ENCODE results near the gene DUSP8.

DUSP8 gene

GRCh38 chr11:1574238-1574932 lies 2.3 kb upstream of the DUSP8 start:
- H3K4me1 ChIP-seq (ENCODE audit: low read length) = peaks cover 13% of the 10 kb centered on the region
- H3K27ac ChIP-seq (ENCODE audit: low read length) = no peak overlapping the region
- H3K27me3 ChIP-seq (ENCODE audit: low read depth, low read length) = peaks cover 22% of the 10 kb centered on the region
- peak overlapping the region; percentile 93 for H3K4me3 ChIP-seq (ENCODE audit: low read length)
- H3K9me3 ChIP-seq (ENCODE audit: insufficient read depth, low read length) = no peaks in the 10 kb centered on the region; the same call in 1 of the 2 replicates
- peak overlapping the region; percentile 98 for H3K4me2 ChIP-seq (ENCODE audit: low read length)
- H3K79me2 ChIP-seq (ENCODE audit: low read length) = 0 out of 2 replicates have a peak, but pooled peaks cover 5% of the 10 kb centered on the region
- TF ChIP-seq CTCF (IDR thresholded peaks at IDR 0.05; ENCODE audit: low read depth, low read length) (peak; percentile 61), EZH2phosphoT487 (IDR thresholded peaks at IDR 0.05; ENCODE audit: low read depth) (no peak)
- peaks cover 13% of the 10 kb centered on the region for H4K20me1 ChIP-seq (ENCODE audit: insufficient read depth, low read length)
- H3K36me3 ChIP-seq (replicated peaks; ENCODE audit: low read depth, low read length) = no peaks in the 10 kb centered on the region
- no peak overlapping the region for H2AFZ ChIP-seq (ENCODE audit: low read depth, low read length)
- H3K9ac ChIP-seq (ENCODE audit: low read length) = peak overlapping the region; percentile 83; the same call in 1 of the 2 replicates

- peaks cover 22% of the 10 kb centered on the region for H3K27me3 ChIP-seq (ENCODE audit: low read depth, low read length)
- H4K20me1 ChIP-seq (ENCODE audit: insufficient read depth, low read length) = peaks cover 15% of the 10 kb centered on the region
- H3K9ac ChIP-seq (ENCODE audit: low read length) = peak overlapping the region; percentile 83; the same call in 1 of the 2 replicates
- H3K4me3 ChIP-seq (ENCODE audit: low read length) = peak overlapping the region; percentile 93
- peaks cover 13% of the 10 kb centered on the region for H3K4me1 ChIP-seq (ENCODE audit: low read length)
- no peaks in the 10 kb centered on the region; the same call in 1 of the 2 replicates for H3K9me3 ChIP-seq (ENCODE audit: insufficient read depth, low read length)
- 0 out of 2 replicates have a peak, but pooled peaks cover 5% of the 10 kb centered on the region for H3K79me2 ChIP-seq (ENCODE audit: low read length)
- H3K27ac ChIP-seq (ENCODE audit: low read length) = no peak overlapping the region
- peak overlapping the region; percentile 98 for H3K4me2 ChIP-seq (ENCODE audit: low read length)
- no peaks in the 10 kb centered on the region for H3K36me3 ChIP-seq (replicated peaks; ENCODE audit: low read depth, low read length)
- no peak for TF ChIP-seq EZH2phosphoT487 (IDR thresholded peaks at IDR 0.05; ENCODE audit: low read depth)
- TF ChIP-seq CTCF (IDR thresholded peaks at IDR 0.05; ENCODE audit: low read depth, low read length) = no peak
- H2AFZ ChIP-seq (ENCODE audit: low read depth, low read length) = no peak overlapping the region
These were observed 1.8 kb upstream of the DUSP8 start for GRCh38 chr11:1573903-1574237.

GRCh38 chr11:1573077-1573902 lies 1.2 kb upstream of the DUSP8 start:
- peak overlapping the region; percentile 56; the same call in 1 of the 2 replicates for H2AFZ ChIP-seq (ENCODE audit: low read depth, low read length)
- peaks cover 21% of the 10 kb centered on the region for H4K20me1 ChIP-seq (ENCODE audit: insufficient read depth, low read length)
- peak overlapping the region; percentile 93 for H3K4me3 ChIP-seq (ENCODE audit: low read length)
- no peak for TF ChIP-seq EZH2phosphoT487 (IDR thresholded peaks at IDR 0.05; ENCODE audit: low read depth)
- no peak for TF ChIP-seq CTCF (IDR thresholded peaks at IDR 0.05; ENCODE audit: low read depth, low read length)
- H3K9ac ChIP-seq (ENCODE audit: low read length) = peak overlapping the region; percentile 83
- H3K4me1 ChIP-seq (ENCODE audit: low read length) = peaks cover 13% of the 10 kb centered on the region
- no peaks in the 10 kb centered on the region for H3K9me3 ChIP-seq (ENCODE audit: insufficient read depth, low read length)
- no peak overlapping the region for H3K27ac ChIP-seq (ENCODE audit: low read length)
- no peaks in the 10 kb centered on the region for H3K36me3 ChIP-seq (replicated peaks; ENCODE audit: low read depth, low read length)
- 0 out of 2 replicates have a peak, but pooled peaks cover 5% of the 10 kb centered on the region for H3K79me2 ChIP-seq (ENCODE audit: low read length)
- H3K27me3 ChIP-seq (ENCODE audit: low read depth, low read length) = peaks cover 17% of the 10 kb centered on the region
- peak overlapping the region; percentile 98 for H3K4me2 ChIP-seq (ENCODE audit: low read length)

- no peak for TF ChIP-seq EZH2phosphoT487 (IDR thresholded peaks at IDR 0.05; ENCODE audit: low read depth)
- no peak for TF ChIP-seq CTCF (IDR thresholded peaks at IDR 0.05; ENCODE audit: low read depth, low read length)
- 0 out of 2 replicates have a peak, but pooled peaks cover 5% of the 10 kb centered on the region for H3K79me2 ChIP-seq (ENCODE audit: low read length)
- no peaks in the 10 kb centered on the region for H3K36me3 ChIP-seq (replicated peaks; ENCODE audit: low read depth, low read length)
- peak overlapping the region; percentile 75; the same call in 1 of the 2 replicates for H3K4me2 ChIP-seq (ENCODE audit: low read length)
- H3K27ac ChIP-seq (ENCODE audit: low read length) = no peak overlapping the region
- peaks cover 13% of the 10 kb centered on the region for H3K4me1 ChIP-seq (ENCODE audit: low read length)
- H4K20me1 ChIP-seq (ENCODE audit: insufficient read depth, low read length) = peaks cover 30% of the 10 kb centered on the region
- H2AFZ ChIP-seq (ENCODE audit: low read depth, low read length) = no peak overlapping the region
- no peaks in the 10 kb centered on the region for H3K9me3 ChIP-seq (ENCODE audit: insufficient read depth, low read length)
- H3K9ac ChIP-seq (ENCODE audit: low read length) = no peak overlapping the region
- peaks cover 15% of the 10 kb centered on the region for H3K27me3 ChIP-seq (ENCODE audit: low read depth, low read length)
- H3K4me3 ChIP-seq (ENCODE audit: low read length) = peak overlapping the region; percentile 73; the same call in 1 of the 2 replicates
These were observed 293 bp downstream of the DUSP8 start for GRCh38 chr11:1571760-1572196.

All from OCI-LY3 (cell line).